Naive B cell (primary cell): ENCODE data around the gene CDC14B. TPM values are rescaled to one million over a fixed set of nuclear protein-coding genes. Genes with fewer than 3 reads are reported as not detected.

Source experiments
- ATAC-seq, 2 donors: fragments of 150-1000 bp; cut with Tn5 transposase; 2 replicates each; pipeline ENCODE4 v1.10.0; 2021; ENCODE audit warnings: low read depth in 2 of 2, mild to moderate bottlenecking in 2 of 2, moderate library complexity in 2 of 2
- DNase-seq: peaks from one replicate; pipeline ENCODE4 v3.0.0; 2022
- H3K27ac Mint-ChIP-seq, 6 donors: one replicate each; pipeline ENCODE4 v1.8.0; 2020 to 2022; ENCODE audit warnings: mild to moderate bottlenecking in 6 of 6, mixed read lengths in 6 of 6, moderate library complexity in 5 of 6, inconsistent platforms in 2 of 6
- H3K27me3 Mint-ChIP-seq, 3 donors: one replicate each; pipeline ENCODE4 v1.8.0; 2021 to 2022; ENCODE audit warnings: mixed read lengths in 3 of 3, mild to moderate bottlenecking in 1 of 3
- H3K36me3 Mint-ChIP-seq, 2 donors: one replicate each; pipeline ENCODE4 v1.8.0; 2020 to 2022; ENCODE audit warnings: mixed read lengths in 2 of 2, inconsistent platforms in 1 of 2, mild to moderate bottlenecking in 1 of 2
- H3K4me1 Mint-ChIP-seq, 3 donors: one replicate each; pipeline ENCODE4 v1.8.0; 2020 to 2022; ENCODE audit warnings: mixed read lengths in 3 of 3, inconsistent platforms in 1 of 3, mild to moderate bottlenecking in 1 of 3, moderate library complexity in 1 of 3
- H3K4me3 Mint-ChIP-seq, 8 donors: one replicate each; pipeline ENCODE4 v1.8.0; 2020 to 2022; ENCODE audit warnings: mild to moderate bottlenecking in 8 of 8, mixed read lengths in 8 of 8, moderate library complexity in 8 of 8, inconsistent platforms in 2 of 8
- H3K9me3 Mint-ChIP-seq, 7 donors: one replicate each; pipeline ENCODE4 v1.8.0; 2020 to 2022; ENCODE audit warnings: mixed read lengths in 7 of 7, mild to moderate bottlenecking in 5 of 7, inconsistent platforms in 2 of 7, moderate library complexity in 1 of 7
- polyA plus RNA-seq, 6 donors: library from polyadenylated mRNA; unstranded; fragments of 300-500 nt; fragmentation: Illumina TruSeq; gene quantifications; one replicate each; pipeline ENCODE4 v1.2.3, GENCODE V29; 2021; ENCODE audit warnings: low read depth in 6 of 6

Gene CDC14B
- polyA plus RNA-seq, 6 donors from 2014 or later = 2.9 to 7.9 (median 5.2) TPM

DNA sequence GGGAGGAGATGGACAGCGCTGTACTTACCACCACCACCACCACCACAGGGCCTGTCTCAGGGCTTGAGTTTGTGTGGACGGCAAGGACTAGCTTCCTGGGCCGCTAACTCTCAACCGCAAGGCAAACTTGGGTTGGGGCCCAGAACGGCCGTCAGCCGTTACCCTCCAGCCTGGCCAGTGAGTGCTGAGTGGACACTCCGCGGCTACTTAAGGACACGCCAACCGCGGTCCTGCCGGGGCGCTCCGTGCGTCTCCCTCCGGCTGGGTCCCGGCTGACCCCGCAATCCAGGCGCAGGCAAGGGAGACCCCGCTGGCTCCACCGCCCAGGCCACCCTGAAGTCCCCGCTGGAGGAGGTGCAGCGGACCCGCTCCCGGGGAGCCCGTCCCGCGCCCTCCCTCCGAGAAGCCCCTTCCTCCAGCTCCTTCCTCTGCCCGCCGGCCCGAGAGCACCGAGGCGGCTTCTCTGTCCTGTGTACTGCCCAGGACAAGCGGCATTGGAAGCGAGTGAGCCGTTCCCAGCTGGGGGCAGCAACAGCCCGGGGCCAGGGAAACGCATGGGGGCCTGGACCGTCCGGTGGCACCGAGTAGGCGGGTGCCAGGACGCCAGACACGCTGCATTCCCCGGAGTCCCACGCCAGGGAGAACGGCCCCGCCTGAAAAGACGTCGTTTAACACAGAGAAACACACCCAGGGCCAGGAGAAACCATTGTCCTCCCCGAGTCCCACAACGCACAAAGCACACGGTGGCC lies 123.1 kb downstream of the CDC14B start:
- H3K9me3 Mint-ChIP-seq = no peaks in the 10 kb centered on the region
- peaks cover 0 to 10% (median 0%) of the 10 kb centered on the region in 3 donors for H3K4me1 Mint-ChIP-seq
- DNase-seq = no peak
- H3K36me3 Mint-ChIP-seq = no peaks in the 10 kb centered on the region
- H3K4me3 Mint-ChIP-seq = no peak overlapping the region
- no peak for ATAC-seq
- no peak overlapping the region for H3K27ac Mint-ChIP-seq
- H3K27me3 Mint-ChIP-seq = no peaks in the 10 kb centered on the region

DNA sequence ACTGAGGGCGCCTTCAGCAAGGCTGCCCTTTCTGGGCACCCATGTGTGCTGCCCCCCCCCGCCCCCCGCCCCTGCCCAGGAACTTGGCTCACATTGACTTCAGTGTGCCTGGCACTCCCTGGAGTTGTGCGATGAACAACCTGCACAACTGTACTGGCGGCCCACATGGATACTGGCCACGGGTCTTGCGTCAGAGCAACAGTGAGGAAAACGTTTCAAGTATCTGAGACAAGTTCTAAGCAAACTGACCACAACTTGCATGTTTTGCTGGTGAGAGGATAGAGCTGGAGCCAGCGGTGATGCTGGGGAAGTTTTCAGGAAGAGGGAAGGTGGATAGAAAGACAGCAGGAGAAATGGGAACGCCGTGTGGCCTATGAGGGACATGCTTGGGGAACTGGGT lies 124.3 kb downstream of the CDC14B start:
- no peak for DNase-seq
- ATAC-seq = no peak
- Mint-ChIP-seq H3K4me3 (no peak overlapping the region), H3K27me3 (no peaks in the 10 kb centered on the region), H3K36me3 (no peaks in the 10 kb centered on the region), H3K9me3 (no peaks in the 10 kb centered on the region), H3K4me1 (peaks cover 0 to 10% (median 0%) of the 10 kb centered on the region in 3 donors), H3K27ac (peak overlapping the region in 1 of 6 donors; percentile 82)

DNA sequence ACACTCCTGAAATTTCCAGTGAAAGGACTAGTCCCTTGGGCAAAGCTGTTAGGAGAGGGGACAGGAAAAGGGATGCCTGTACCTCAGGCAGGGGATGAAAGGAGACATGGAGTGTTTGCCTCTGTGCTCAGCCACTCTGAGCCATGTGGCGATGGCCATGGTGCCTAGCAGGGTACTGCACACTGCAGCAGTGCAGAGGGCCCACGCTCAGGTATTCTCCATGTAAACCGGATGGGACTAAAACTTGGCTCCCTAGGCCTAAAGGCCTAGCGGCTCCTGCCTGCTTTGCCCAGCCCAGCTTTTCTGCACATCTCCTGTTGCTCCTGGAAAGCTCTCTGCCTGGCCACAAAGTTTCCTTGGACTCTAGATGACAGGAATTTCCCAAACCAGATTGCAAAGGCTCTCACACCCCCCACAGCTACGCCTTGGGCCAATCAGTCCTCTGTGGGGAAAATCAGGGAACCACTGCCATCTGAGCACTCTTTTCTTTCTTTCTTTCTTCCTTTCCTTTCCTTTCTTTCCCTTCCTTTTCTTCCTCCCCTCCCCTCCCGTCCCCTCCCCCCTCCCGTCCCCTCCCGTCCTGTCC lies 125.3 kb downstream of the CDC14B start:
- H3K27ac Mint-ChIP-seq = no peak overlapping the region
- DNase-seq (no peak), ATAC-seq (no peak)
- H3K27me3 Mint-ChIP-seq = no peaks in the 10 kb centered on the region
- H3K4me1 Mint-ChIP-seq = peaks cover 0 to 10% (median 0%) of the 10 kb centered on the region in 3 donors
- H3K9me3 Mint-ChIP-seq = no peaks in the 10 kb centered on the region
- H3K4me3 Mint-ChIP-seq = no peak overlapping the region
- H3K36me3 Mint-ChIP-seq = peaks cover 5 to 6% of the 10 kb centered on the region in 2 donors

DNA sequence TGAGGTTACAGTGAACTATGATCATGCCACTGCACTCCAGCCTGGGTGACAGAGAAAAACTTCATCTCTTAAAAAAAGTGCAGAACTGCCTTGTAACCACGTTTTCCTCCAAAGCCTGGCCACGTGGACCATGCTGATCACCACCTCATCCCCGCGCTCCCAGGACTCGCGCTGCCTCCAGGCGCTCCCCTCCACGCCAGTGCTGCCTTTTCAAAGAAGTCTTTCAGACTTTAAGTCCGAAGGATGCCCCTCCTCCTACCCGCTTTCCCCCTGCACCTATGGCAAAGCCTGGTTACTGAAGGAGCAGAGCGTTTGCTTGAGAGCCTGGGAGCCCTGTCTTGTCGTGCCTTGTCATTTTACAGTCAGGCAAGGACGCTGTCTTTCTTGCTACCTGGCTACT lies 125.9 kb downstream of the CDC14B start:
- no peak overlapping the region for H3K4me3 Mint-ChIP-seq
- ATAC-seq (no peak), DNase-seq (no peak)
- H3K27me3 Mint-ChIP-seq = no peaks in the 10 kb centered on the region
- no peak overlapping the region for H3K27ac Mint-ChIP-seq
- no peaks in the 10 kb centered on the region for H3K9me3 Mint-ChIP-seq
- H3K36me3 Mint-ChIP-seq = peaks cover 5 to 9% of the 10 kb centered on the region in 2 donors
- peaks cover 0 to 6% (median 0%) of the 10 kb centered on the region in 3 donors for H3K4me1 Mint-ChIP-seq

DNA sequence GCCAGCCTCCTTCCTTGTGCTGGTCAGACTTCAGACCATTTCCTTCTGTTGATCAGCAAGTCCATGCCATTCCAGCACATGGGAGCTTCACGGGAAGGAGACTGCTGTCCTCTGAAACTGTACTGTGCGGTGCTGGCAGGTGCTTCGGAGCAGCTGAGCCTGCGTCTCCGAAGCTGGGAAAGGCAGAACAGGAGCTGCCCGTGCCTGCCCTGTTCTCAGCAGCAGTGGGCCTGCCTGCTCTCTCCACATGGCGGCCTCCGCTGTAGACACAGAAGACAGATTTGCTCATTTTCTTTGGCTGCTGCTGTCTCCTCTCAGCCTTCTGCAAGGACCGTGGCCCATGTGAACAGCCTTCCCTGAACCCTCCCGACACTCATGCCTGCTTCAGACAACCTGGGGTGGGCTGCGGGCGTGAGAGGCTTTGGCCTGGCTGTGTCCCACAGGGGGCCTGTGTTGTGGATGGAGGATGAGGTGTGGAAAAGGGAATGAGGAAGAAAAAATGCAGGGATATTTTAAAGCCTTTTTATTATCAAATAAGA lies 126.6 kb downstream of the CDC14B start:
- no peaks in the 10 kb centered on the region for H3K9me3 Mint-ChIP-seq
- H3K4me1 Mint-ChIP-seq = peaks cover 0 to 6% (median 0%) of the 10 kb centered on the region in 3 donors
- DNase-seq = no peak
- peaks cover 5 to 16% of the 10 kb centered on the region in 2 donors for H3K36me3 Mint-ChIP-seq
- no peaks in the 10 kb centered on the region for H3K27me3 Mint-ChIP-seq
- H3K4me3 Mint-ChIP-seq = peak overlapping the region in 1 of 8 donors; percentile 9
- no peak overlapping the region for H3K27ac Mint-ChIP-seq
- no peak for ATAC-seq

DNA sequence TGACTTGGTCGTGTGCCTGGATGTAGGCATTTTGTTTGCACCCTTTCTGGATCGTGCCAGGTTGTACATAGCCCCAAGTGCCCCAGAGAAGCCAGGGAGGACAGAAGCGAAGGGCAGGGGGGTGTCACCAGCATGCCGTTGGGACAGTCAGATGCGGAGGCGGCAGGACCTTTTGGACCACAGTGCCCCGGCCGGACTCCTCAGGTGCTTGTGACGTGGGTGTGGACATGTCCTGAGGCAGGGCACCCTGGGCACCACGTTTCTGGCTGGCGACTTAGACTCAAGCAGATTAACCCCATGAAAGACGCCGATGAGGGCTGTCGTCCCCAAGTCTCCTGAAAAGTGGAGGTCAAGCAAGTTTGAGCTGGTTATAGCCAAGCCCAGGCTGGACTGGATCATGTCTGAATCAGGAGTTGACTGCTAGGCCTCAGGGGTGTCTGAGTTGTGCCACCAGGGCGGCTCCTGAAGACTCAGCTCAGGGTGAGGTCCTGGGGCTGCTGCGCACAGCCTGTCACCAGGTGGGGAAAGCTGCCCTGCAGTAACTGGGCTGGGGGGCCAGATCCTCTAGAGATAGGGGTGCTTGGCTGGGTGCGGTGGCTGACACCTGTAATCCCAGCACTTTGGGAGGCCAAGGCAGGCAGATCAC lies 127.6 kb downstream of the CDC14B start:
- Mint-ChIP-seq H3K27me3 (no peaks in the 10 kb centered on the region), H3K4me3 (no peak overlapping the region), H3K9me3 (no peaks in the 10 kb centered on the region), H3K36me3 (peaks cover 5 to 20% of the 10 kb centered on the region in 2 donors), H3K27ac (no peak overlapping the region), H3K4me1 (peaks cover 0 to 6% (median 0%) of the 10 kb centered on the region in 3 donors)
- DNase-seq = no peak
- ATAC-seq = no peak

DNA sequence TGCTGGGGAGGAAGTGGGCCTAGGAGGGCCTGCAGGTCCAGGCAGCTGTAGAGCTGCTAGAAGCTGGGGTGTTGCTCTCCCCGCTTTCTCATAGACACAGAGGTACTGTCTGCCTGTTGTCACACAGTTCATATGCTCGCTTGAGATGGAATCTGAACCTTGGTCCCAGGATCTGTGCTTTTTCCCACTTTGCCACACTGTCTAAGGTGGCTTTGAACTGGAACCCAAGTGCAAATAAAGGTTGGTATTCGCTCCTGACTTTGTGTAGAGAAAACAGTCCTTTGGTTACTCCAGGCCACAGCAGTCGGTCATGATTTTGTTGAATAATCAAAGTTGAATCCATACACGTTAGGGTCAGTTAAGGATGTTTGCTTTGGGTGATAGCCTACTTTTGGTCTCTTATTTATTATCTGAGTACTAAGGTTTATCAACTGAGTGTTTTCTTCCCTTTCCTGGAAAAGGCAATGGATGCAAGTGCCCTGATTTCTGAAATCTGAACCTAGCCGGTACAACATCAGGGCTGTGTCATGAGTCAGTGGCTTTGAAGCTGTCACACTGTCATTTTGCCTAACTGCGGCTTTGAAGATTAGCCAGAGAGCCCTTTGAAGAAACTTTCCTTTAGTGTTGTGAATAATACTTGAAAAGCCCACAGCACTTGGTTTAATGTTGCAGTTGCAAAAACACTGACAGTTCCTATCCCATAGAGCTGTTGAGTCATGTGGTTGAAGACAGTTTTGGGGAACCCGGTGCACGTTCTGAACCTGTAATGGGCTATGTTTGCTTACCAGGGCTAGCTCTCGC lies 128.4 kb downstream of the CDC14B start:
- H3K4me1 Mint-ChIP-seq = peaks cover 0 to 6% (median 0%) of the 10 kb centered on the region in 3 donors
- peak overlapping the region in 1 of 6 donors; percentile 70 for H3K27ac Mint-ChIP-seq
- ATAC-seq = no peak
- no peaks in the 10 kb centered on the region for H3K9me3 Mint-ChIP-seq
- H3K4me3 Mint-ChIP-seq = no peak overlapping the region
- no peak for DNase-seq
- H3K36me3 Mint-ChIP-seq = peaks cover 5 to 20% of the 10 kb centered on the region in 2 donors
- no peaks in the 10 kb centered on the region for H3K27me3 Mint-ChIP-seq

DNA sequence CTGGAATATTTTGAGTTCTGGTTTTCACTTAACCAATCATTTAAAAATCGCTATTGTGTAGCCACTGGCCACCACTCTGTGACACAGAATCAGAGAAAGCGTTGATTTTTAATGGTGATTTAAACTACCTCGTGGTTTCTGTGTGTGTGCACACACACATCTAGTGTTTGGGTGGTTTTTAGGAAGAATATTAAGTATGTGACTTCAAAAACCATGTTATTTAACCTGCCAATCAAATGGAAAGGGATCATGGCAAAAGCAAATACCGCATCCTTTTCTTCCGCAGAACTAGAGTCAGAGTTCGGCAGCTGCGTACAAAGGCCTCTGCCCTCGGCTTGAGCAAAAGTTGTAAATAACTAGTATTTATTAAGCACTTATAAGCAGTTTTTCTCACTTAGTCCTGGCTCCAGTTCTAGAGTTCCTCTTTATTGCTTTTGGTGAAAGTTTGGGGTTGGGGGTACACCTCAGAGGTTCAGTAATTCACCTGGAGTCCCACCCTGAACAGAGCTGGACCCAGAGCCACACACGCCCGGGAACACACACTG lies 129.0 kb downstream of the CDC14B start:
- H3K36me3 Mint-ChIP-seq = peaks cover 5 to 20% of the 10 kb centered on the region in 2 donors
- peak overlapping the region in 1 of 6 donors; percentile 70 for H3K27ac Mint-ChIP-seq
- DNase-seq = no peak
- no peak overlapping the region for H3K4me3 Mint-ChIP-seq
- ATAC-seq = no peak
- H3K4me1 Mint-ChIP-seq = peaks cover 0 to 6% (median 0%) of the 10 kb centered on the region in 3 donors
- H3K9me3 Mint-ChIP-seq = no peaks in the 10 kb centered on the region
- H3K27me3 Mint-ChIP-seq = no peaks in the 10 kb centered on the region

DNA sequence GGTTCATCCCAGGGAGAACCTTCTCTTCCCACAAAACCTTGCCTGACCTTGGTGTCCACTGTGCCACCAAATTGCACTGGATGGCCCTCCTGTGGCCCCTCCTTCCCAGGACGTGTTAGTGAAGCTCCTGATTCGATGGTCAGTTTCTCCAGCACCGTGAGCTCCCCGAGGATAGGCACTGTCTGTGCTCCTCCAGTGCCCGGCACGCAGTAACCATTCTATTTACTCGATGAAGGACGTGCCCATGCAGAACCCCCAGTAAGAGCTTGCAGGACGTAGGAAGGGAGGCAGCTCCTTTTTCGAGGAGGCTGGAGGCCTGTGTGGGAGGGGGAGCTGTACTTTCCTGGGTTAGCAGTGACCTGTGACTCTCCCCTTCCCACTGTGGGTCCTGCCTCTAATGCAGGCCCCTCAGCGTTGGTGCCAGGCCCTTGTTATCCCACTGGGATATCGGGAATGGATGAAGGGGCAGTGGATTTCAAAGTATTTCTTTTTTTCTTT lies 130.1 kb downstream of the CDC14B start:
- DNase-seq = no peak
- H3K9me3 Mint-ChIP-seq = no peaks in the 10 kb centered on the region
- peaks cover 5 to 20% of the 10 kb centered on the region in 2 donors for H3K36me3 Mint-ChIP-seq
- H3K27me3 Mint-ChIP-seq = no peaks in the 10 kb centered on the region
- no peak overlapping the region for H3K4me3 Mint-ChIP-seq
- no peak overlapping the region for H3K27ac Mint-ChIP-seq
- peaks cover 5 to 8% (median 5%) of the 10 kb centered on the region in 3 donors for H3K4me1 Mint-ChIP-seq
- ATAC-seq = no peak

DNA sequence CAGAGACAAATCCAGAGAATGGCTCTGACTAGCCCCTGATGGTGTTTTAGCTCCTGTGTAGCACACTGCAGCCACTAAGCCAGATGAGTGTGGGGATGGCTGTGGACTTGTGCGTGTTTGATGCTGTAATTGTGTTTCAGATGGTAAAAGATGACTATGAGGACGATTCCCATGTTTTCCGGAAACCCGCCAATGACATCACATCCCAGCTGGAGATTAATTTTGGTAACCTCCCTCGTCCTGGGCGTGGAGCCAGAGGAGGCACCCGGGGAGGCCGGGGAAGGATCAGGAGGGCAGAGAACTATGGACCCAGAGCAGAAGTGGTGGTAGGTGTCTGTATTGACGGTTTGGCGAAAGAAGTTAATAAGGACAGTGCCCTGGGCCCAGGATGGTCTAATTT lies 131.7 kb downstream of the CDC14B start:
- peaks cover 5 to 20% of the 10 kb centered on the region in 2 donors for H3K36me3 Mint-ChIP-seq
- no peak for ATAC-seq
- peaks cover 10 to 16% (median 13%) of the 10 kb centered on the region in 3 donors for H3K4me1 Mint-ChIP-seq
- DNase-seq = no peak
- peak overlapping the region in 2 of 6 donors; percentile 45 to 61 for H3K27ac Mint-ChIP-seq
- no peaks in the 10 kb centered on the region for H3K9me3 Mint-ChIP-seq
- H3K4me3 Mint-ChIP-seq = no peak overlapping the region
- no peaks in the 10 kb centered on the region for H3K27me3 Mint-ChIP-seq

DNA sequence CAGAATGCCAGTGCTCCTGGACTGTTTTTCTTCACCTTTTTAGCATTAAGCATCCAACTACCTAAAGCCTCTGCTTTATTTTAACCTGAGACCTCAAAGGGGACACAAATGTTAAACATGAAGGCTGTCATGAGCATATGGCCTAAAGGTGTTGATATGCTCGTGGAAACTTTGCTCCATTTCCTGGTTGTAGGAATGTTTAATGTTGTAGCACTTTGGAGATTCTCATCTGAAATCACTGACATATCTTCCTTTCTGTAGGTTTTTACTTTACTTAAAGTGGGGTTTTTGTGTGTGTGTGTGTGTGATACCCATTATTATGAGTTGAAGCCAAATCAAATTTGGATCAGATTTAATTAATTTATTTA lies 132.6 kb downstream of the CDC14B start:
- DNase-seq (no peak), ATAC-seq (no peak)
- Mint-ChIP-seq H3K27ac (no peak overlapping the region), H3K4me1 (peaks cover 10 to 16% (median 13%) of the 10 kb centered on the region in 3 donors), H3K27me3 (no peaks in the 10 kb centered on the region), H3K36me3 (peaks cover 8 to 20% of the 10 kb centered on the region in 2 donors), H3K9me3 (no peaks in the 10 kb centered on the region), H3K4me3 (no peak overlapping the region)

DNA sequence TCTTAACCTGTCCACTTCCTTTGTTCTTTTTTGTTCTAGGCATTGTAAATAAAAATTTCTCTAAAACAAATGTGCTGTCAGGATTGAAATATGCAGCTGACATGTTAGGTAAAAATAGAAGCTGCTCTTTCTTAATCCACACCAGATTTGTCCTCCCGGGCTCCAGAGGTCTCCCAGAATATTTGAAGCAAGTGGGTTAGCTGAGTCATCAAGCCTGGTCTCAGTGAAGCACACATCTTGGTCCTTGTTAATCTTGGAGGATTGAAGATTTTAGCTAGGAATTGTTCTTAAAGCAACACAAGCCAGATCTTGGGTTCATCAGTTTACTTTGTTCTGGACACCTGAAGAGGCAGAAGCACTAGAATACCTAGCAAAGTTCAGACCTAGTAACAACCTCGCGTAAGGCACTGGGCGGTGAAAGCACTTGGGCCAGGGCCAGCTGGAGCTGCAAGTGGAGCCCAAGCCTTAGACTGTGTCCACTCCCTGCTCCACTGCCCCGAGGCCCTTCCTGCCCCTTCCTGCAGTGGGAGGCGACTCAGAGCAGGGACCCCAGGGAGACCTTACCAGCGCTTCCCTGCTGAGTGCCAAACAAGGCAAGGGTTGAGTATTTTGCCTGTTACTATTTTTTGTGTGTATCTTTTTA lies 133.1 kb downstream of the CDC14B start:
- Mint-ChIP-seq H3K27ac (no peak overlapping the region), H3K9me3 (no peaks in the 10 kb centered on the region), H3K27me3 (no peaks in the 10 kb centered on the region), H3K4me3 (no peak overlapping the region), H3K4me1 (peaks cover 8 to 16% (median 13%) of the 10 kb centered on the region in 3 donors), H3K36me3 (peaks cover 9 to 20% of the 10 kb centered on the region in 2 donors)
- DNase-seq = no peak
- ATAC-seq = no peak
